ENCODE data around the gene HOXB2.
"Not testable (repeated sequence)": the region's sequence is repeated elsewhere in the genome, so short reads cannot be mapped to it uniquely, and the experiment has no call there.

HOXB2 gene

DNA sequence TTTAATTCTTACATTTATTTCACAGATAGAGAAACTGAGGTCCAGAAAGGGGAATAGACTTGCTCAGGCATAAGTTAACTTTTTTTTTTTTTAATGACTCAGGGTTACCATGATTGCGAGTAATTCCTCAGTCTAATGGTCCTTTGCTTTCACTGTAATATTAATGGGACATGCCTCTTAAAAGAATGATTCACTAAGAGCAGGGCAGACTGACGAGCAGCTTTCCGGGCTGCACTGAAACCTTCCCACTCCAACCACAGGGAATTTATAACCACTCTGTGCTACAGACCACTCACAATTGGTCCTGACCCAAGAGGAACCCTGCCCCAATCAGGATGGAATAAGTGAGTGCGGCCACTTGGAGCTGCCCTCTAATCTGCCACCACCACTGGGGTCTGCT is 5.7 kb downstream of the HOXB2 start:
- Mint-ChIP-seq H3K9me3 (no peaks in the 10 kb centered on the region), H3K27me3 (peaks cover 48 to 55% of the 10 kb centered on the region in 2 donors), H3K36me3 (peaks cover 2 to 7% of the 10 kb centered on the region in 2 donors), H3K27ac (no peak overlapping the region), H3K4me1 (peaks cover 20 to 32% of the 10 kb centered on the region in 2 donors), H3K4me3 (no peak overlapping the region)
- DNase-seq (no peak), ATAC-seq (replicated peaks) (no peak)

DNA sequence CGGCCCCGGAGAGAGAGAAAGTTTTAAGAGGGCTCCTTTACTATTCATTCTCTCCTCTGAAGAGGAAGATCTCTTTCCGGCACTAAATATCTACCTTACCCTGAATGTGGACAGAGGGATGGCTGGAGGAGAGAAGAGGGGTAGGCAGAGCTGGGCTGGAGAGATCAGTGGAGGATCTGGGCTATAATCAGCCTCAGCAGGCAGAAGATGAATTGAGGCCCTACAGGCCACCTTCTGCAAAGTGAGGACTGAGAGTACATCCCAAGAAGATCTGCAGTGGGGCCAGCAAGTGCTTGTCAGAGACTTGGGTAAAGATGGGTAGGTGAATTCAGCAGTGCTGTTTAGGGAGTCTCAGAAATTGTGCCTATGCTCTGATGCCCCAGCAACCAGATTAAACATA is 7.6 kb downstream of the HOXB2 start:
- H3K4me3 Mint-ChIP-seq: no peak overlapping the region
- peaks cover 35 to 41% of the 10 kb centered on the region in 2 donors for H3K27me3 Mint-ChIP-seq
- no peak for DNase-seq
- H3K4me1 Mint-ChIP-seq: peaks cover 10 to 16% of the 10 kb centered on the region in 2 donors
- peaks cover 0 to 6% of the 10 kb centered on the region in 2 donors for H3K36me3 Mint-ChIP-seq
- no peak overlapping the region for H3K27ac Mint-ChIP-seq
- H3K9me3 Mint-ChIP-seq: no peaks in the 10 kb centered on the region
- no peak for ATAC-seq (replicated peaks)

DNA sequence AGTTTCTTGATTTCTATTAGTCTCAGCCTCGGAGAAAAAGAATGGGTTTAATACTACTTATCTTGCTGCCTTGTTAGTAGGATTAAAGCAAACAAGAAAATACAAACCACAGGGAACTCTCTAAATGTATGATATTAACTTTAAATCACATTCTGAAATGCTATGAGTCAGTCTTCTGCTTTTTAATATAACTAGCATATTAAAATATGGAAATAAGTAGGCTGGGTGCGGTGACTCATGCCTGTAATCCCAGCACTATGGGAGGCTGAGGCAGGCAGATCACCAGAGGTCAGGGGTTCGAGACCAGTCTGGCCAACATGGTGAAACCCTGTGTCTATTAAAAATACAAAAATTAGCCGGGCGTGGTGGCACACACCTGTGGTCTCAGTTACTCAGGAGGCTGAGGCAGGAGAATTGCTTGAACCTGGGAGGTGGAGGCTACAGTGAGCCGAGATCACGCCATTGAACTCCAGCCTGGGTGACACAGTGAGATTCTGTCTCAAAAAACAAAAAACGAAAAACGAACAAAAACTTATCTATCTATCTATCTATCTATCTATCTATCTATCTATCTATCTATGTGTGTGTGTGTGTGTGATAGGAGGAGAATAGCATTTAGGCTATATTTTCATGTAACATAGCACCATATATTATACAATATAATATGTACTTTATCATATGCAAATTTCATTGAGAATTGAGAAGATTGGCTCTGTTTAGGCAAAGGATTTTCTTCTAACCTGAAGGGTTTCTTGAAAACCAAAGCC is 8.9 kb downstream of the HOXB2 start:
- H3K27me3 Mint-ChIP-seq: peaks cover 34 to 37% of the 10 kb centered on the region in 2 donors
- H3K36me3 Mint-ChIP-seq; ATAC-seq (replicated peaks); H3K4me1 Mint-ChIP-seq; H3K4me3 Mint-ChIP-seq; H3K27ac Mint-ChIP-seq; H3K9me3 Mint-ChIP-seq; DNase-seq: not testable (repeated sequence)

DNA sequence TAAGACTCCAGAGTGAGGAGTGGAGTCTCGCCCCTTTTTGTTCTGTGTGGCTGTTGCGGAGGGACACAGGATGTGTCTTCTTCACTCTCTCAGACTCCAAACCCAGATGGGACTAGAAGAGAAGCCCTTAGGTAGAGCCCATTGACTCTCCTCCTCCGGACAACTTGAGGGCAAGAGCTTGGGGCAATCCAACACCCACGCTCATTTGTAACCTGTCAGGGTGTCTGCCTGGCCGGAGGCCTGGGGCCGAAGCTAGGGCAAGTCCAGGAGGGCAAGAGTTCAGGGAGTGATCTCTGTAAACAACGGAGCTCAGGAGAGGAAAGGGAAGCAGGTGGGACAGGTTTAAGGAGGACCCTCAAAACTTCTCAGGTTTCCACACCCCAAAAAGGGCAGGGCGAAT is 12.6 kb downstream of the HOXB2 start:
- ATAC-seq (replicated peaks) (no peak), DNase-seq (no peak)
- no peaks in the 10 kb centered on the region for H3K9me3 Mint-ChIP-seq
- H3K4me1 Mint-ChIP-seq: peaks cover 2 to 4% of the 10 kb centered on the region in 2 donors
- H3K4me3 Mint-ChIP-seq: no peak overlapping the region
- H3K27me3 Mint-ChIP-seq: peaks cover 34 to 55% of the 10 kb centered on the region in 2 donors
- no peaks in the 10 kb centered on the region for H3K36me3 Mint-ChIP-seq
- H3K27ac Mint-ChIP-seq: no peak overlapping the region

DNA sequence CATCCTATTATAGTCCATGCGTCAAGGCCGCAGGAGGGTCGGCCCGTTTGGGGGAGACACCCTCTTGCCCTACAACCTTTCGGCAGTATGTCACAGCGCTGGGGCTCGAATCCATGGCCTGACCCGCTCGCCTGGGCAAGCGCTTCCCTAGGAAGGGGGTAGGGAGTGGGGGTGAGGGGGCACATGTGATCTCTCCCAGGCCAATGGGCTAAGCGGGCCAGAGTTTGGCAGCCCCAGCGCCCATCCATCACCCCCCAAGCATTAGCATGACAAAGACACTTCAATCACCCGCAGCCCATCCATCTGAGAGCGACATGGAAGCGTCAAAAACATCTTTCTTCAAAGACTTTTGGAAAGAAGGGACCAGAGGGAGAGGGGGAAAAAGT is 14.0 kb downstream of the HOXB2 start, which contains the start of gene HOXB1:
TSS of gene HOXB1 (minus strand) at position 125 of the 386 bp plus-strand sequence. CDS start at position 18, 107 bp downstream.
- DNase-seq (no peak), ATAC-seq (replicated peaks) (no peak)
- Mint-ChIP-seq H3K4me3 (no peak within 1 kb of the TSS), H3K4me1 (peaks cover 3 to 13% of the 10 kb centered on the region in 2 donors), H3K27ac (no peak within 1 kb of the TSS), H3K36me3 (no peaks in the 10 kb centered on the region), H3K9me3 (no peaks in the 10 kb centered on the region), H3K27me3 (peaks cover 32 to 57% of the 10 kb centered on the region in 2 donors)

DNA sequence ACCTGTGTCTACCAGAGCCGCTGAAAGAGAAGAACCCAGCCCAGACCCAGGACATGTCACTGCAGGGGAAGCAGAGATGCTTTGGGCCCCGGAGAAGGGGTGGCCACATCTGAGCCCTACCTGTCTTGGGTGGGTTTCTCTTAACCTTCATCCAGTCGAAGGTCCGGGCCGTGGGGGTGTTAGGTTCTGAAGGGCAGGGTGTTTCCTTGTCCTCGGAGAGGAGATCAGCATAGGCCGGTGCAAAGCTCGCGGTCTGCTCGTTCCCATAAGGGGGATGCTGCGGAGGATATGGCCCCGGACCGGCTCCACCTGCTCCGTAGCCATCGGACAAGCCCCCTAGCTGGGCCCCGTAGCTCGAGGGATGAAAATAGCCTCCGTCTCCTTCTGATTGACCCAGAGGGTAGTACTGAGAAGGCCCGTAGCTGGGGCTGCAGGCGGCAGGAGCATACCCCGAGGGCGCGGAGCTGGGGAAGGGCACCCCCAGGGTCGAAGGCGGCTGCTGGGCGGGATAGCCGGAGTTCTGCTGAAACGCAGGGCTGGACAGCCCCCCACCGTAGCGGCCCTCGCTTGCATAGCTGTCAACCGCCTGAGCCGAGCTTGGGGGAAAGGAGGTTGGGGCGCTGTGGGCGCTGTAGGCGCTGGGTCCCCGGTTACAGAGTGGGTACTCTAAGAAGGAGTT is 14.6 kb downstream of the HOXB2 start:
- Mint-ChIP-seq H3K36me3 (no peaks in the 10 kb centered on the region), H3K9me3 (no peaks in the 10 kb centered on the region), H3K27me3 (peaks cover 37 to 63% of the 10 kb centered on the region in 2 donors), H3K4me3 (no peak overlapping the region), H3K4me1 (peaks cover 3 to 13% of the 10 kb centered on the region in 2 donors), H3K27ac (no peak overlapping the region)
- DNase-seq (no peak), ATAC-seq (replicated peaks) (no peak)

DNA sequence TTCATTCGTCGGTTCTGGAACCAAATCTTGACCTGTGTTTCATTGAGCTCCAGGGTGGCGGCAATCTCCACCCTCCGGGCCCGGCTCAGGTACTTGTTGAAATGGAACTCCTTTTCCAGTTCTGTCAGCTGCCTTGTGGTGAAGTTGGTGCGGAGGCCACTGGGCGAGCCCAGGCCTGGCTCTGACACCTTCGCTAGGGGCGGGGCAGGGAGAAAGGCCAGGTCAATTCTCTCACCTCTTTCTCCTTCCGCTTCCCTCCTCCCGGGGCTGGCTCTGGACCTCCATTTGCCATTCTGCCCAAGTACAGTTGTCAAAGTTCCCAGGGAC is 15.3 kb downstream of the HOXB2 start:
- Mint-ChIP-seq H3K27ac (no peak overlapping the region), H3K36me3 (no peaks in the 10 kb centered on the region), H3K4me3 (no peak overlapping the region), H3K27me3 (peaks cover 44 to 70% of the 10 kb centered on the region in 2 donors), H3K4me1 (peaks cover 3 to 13% of the 10 kb centered on the region in 2 donors), H3K9me3 (no peaks in the 10 kb centered on the region)
- DNase-seq (no peak), ATAC-seq (replicated peaks) (no peak)

DNA sequence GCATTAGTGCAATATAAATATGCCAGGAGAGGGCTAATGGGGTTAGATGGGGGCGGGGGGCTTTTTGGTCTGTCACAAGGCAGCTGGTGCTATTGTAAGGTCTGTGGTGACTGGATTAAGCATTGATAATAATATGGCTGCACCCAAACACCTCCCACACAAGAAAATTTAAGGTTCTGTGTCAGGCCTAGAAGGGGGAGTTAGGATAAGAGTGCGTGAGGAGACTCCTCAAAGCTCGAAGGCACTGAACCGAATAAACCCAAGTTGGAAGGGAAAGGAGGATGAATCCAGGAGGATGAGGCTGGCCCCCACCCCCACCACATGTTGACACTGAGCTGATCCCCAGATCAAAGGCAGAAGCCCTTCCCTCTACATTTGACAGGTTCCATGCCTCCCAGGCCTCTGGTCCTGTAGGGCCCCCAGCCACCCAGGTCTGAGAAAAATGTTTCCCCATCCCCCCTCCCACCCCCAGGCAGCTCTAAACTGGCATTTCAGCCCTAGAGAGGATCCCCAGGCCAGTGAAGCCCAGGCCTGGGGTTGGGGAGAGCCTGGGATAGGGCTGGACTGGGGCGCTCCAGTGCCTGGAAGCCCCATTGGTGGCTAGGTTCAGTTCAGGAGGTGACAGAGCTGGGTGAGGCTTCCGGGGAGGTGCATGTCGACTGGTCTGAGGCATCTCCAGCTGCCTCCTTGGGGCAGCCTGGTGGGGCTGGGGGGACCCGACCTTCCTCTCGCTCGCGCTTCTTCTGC is 15.8 kb downstream of the HOXB2 start:
- no peak overlapping the region for H3K27ac Mint-ChIP-seq
- no peaks in the 10 kb centered on the region for H3K9me3 Mint-ChIP-seq
- H3K4me3 Mint-ChIP-seq: no peak overlapping the region
- ATAC-seq (replicated peaks) (no peak), DNase-seq (no peak)
- no peaks in the 10 kb centered on the region for H3K36me3 Mint-ChIP-seq
- H3K27me3 Mint-ChIP-seq: peaks cover 49 to 71% of the 10 kb centered on the region in 2 donors
- peaks cover 3 to 13% of the 10 kb centered on the region in 2 donors for H3K4me1 Mint-ChIP-seq

DNA sequence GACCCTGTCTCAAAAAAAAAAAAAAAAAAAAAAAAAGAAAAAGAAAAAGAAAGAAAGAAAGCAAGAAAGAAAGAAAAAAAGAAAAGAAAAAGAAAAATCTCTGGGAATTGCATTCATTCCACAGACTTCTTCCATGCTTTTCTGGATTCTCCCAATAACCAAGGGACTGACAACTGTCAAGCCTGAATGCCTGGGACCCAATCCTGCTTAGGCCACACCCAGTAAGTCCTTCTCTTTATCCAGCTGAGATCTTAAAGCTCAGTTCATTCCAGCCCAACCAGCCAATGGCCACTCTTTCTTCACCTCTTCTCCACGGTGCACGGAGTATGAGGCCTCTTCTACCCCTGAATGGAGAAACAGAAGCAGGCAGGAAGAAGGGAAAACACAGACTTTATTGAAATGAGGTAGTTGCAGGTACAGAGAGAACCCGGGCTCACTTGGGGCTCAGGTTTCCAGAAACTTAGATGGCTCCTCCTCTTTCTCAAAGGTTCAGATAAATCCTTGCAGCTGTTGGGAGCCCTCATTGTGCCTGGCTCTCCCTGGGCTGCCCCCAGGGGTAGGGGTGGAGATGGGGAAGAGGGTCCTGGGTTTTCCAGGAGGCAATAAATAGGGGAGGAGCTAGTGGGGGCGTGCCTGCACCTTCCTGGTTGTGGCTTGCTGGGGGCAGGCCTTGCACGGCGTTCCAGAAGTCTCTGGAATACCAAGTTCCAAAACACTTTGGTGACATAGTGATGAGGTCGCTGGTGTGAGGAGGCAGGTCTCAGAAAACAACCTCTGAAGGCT is 16.6 kb downstream of the HOXB2 start:
- DNase-seq: no peak
- Mint-ChIP-seq H3K4me1 (peaks cover 3 to 13% of the 10 kb centered on the region in 2 donors), H3K36me3 (no peaks in the 10 kb centered on the region), H3K9me3 (no peaks in the 10 kb centered on the region), H3K27me3 (peaks cover 55 to 77% of the 10 kb centered on the region in 2 donors), H3K4me3 (no peak overlapping the region), H3K27ac (no peak overlapping the region)
- peak in 1 of 2 donors; percentile 29 for ATAC-seq (replicated peaks)

DNA sequence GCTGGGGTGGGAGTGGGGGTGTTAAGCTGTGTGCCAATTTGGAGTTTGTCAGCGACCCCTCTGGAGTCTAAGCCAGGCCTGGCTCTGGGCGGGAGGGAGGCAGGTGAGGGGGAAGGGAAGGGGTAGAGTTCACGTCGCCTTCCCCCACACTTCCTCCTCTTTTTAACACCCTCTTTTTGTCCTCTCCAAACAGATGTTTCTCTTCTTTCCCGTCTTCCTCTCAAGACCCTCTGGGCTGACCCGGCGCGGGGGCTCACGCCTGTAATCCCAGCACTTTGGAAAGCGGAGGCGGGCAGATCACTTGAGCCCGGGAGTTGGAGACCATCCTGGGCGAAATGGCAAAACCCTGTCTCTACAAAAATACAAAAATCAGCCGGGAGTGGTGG is 17.4 kb downstream of the HOXB2 start:
- Mint-ChIP-seq H3K27ac (no peak overlapping the region), H3K9me3 (no peaks in the 10 kb centered on the region), H3K4me1 (peaks cover 3 to 13% of the 10 kb centered on the region in 2 donors), H3K27me3 (peaks cover 59 to 85% of the 10 kb centered on the region in 2 donors), H3K4me3 (peak overlapping the region in 1 of 2 donors; percentile 51), H3K36me3 (no peaks in the 10 kb centered on the region)
- no peak for DNase-seq
- ATAC-seq (replicated peaks): no peak

DNA sequence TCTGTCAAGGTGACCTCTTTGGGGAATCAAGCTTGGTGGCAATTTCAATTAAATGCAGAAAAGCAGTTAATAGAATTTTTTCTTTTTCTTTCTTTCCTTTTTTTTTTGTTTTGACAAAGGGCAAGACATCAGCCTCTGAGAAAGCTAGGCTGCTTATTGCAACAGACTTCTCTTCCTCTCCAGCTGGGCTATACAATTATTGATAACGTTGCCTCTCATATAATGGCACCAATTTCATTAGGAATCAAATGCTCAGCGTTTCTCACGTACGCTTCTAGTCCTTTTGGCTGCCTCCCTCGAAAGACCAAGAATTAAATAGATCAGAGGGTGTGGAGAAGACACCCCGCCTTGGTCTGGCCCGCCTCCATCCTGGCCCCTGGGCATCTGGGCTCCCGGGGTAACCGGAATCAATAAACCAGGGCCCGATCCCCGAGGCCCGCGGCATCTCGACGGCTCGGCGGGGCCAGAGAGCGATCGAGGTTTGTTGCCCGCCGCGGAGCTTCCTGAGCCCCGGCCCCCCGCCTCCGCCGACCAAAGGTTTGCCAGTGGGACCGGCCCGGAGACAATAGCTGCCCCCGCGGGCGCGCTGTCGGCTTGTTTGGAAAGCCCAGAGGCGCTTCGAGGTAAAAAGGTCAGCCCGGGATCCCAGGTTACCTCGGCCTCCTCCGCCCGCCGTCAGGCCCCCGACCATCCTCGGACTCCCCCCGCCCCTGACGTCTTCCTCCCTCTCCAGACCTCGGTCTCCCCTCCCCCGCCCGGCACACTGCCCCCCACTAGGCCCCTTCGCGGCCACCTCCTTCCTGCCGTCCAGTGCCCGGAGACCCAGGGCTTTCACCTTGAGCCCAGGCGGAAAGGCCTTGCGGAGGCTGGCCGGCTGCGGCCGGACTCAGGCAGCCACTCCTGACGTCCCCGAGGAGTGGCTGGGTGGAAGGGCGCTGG is 18.0 kb downstream of the HOXB2 start:
- DNase-seq (no peak), ATAC-seq (replicated peaks) (peak in 1 of 2 donors; percentile 14)
- Mint-ChIP-seq H3K27me3 (peaks cover 61 to 91% of the 10 kb centered on the region in 2 donors), H3K36me3 (no peaks in the 10 kb centered on the region), H3K4me1 (peaks cover 3 to 13% of the 10 kb centered on the region in 2 donors), H3K9me3 (no peaks in the 10 kb centered on the region), H3K4me3 (peak overlapping the region in 1 of 2 donors; percentile 34), H3K27ac (no peak overlapping the region)

DNA sequence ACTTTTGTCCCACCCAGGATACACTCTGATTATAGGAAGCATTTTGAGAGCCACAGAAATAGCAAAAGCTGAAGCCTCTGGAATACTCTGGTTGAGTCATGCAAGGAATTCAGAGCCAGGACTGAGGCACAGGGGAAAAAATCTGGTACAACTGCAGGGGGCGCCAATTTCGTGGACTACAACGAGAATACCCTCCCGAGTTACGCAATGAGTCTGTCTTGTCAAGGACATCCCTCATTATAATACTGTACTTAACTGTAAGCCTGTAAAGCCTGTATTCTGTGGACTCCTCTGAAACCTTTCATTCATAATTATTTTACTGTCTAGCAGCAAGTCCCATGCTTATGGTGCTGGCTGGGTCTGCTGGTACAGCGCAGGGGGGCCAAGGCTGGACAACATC is 21.9 kb downstream of the HOXB2 start:
- peaks cover 50 to 82% of the 10 kb centered on the region in 2 donors for H3K27me3 Mint-ChIP-seq
- peaks cover 3 to 13% of the 10 kb centered on the region in 2 donors for H3K4me1 Mint-ChIP-seq
- DNase-seq: no peak
- no peaks in the 10 kb centered on the region for H3K36me3 Mint-ChIP-seq
- ATAC-seq (replicated peaks): no peak
- no peak overlapping the region for H3K27ac Mint-ChIP-seq
- no peaks in the 10 kb centered on the region for H3K9me3 Mint-ChIP-seq
- no peak overlapping the region for H3K4me3 Mint-ChIP-seq

DNA sequence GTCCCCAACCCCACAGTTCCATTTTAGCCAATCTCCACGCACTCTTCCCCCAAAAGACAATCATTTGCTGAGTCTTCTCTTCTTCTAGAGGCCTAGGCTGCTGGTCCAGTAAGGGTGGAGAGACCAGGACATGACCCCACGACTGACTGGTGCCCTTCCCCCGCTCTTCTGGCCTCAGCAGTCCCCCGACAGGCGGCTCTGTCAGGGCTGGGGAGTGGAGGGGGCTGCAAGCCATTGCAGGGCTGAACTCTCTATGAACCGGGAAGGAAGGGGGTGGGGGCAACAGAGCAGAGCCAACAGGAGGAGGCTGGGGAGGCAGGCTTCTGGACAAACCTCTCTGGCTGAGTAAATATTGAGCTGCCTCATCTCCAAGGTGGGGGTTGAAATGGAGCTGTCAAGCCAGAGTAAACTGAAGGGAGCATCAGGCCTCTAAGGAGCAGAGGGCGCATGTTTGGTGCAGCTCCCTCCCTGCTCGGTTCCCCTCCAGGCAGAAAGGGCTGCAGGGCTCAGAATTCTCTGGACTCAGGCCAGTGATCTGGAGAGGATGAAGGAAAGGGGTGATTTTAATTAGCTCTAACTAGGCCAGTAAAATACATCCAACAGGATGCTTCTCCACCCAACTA is 22.8 kb downstream of the HOXB2 start:
- Mint-ChIP-seq H3K27me3 (peaks cover 50 to 75% of the 10 kb centered on the region in 2 donors), H3K4me3 (no peak overlapping the region), H3K36me3 (no peaks in the 10 kb centered on the region), H3K27ac (no peak overlapping the region), H3K9me3 (no peaks in the 10 kb centered on the region), H3K4me1 (peaks cover 7 to 17% of the 10 kb centered on the region in 2 donors)
- DNase-seq (no peak), ATAC-seq (replicated peaks) (no peak)

Measured in stimulated activated naive B cell treated with anti-CD40 and anti-IgM and Interleukin-4, amounts not matched to agents 10 μg/mL and 1 μg/mL and 100 μg/mL, for 72 hours (primary cell).